Panc1 (cell line): Measurements from ENCODE around the gene IL7R. TPM values are rescaled to one million over a fixed set of nuclear protein-coding genes. Genes with fewer than 3 reads are reported as not detected.
"Not testable (repeated sequence)": the region's sequence is repeated elsewhere in the genome, so short reads cannot be mapped to it uniquely, and the experiment has no call there.

Experiments
- ATAC-seq: fragments of 200-7000 bp; cut with Tn5 transposase; 2 replicates; pipeline ENCODE4 v1.9.1; 2020; ENCODE audit warnings: mild to moderate bottlenecking, moderate library complexity
- BruUV-seq: library from RNA; stranded (reverse); fragments of 400-500 nt; replicated peaks from 2 replicates; lab custom pipeline; 2021; lab: Mats Ljungman, UMichigan
- CTCF ChIA-PET: fragments of 300-600 bp; sonication (Branson Sonifier 250); formaldehyde crosslinking; loops from one replicate; lab custom pipeline; 2022; ENCODE audit warnings: antibody characterized with exemption; lab: Charles Lee
- POLR2A ChIA-PET: fragments of 300-600 bp; sonication (Branson Sonifier 250); formaldehyde crosslinking; loops from one replicate; lab custom pipeline; 2022; ENCODE audit warnings: antibody characterized with exemption; lab: Charles Lee
- DNase-seq: peaks from one replicate; pipeline ENCODE4 v3.0.0-alpha.2; 2010; ENCODE audit warnings: low read depth, low spot score
- H3K27ac ChIP-seq: 2 replicates; pipeline ENCODE4 v1.5.1; 2011; ENCODE audit warnings: mild to moderate bottlenecking, low read length, inconsistent platforms
- H3K27me3 ChIP-seq: fragments of 200-500 bp; sonication (Bioruptor generic); 2 replicates; pipeline ENCODE4 v1.6.0; 2014; ENCODE audit warnings: low read length, inconsistent platforms; ENCODE audit not compliant: control insufficient read depth, insufficient read depth
- H3K36me3 ChIP-seq: fragments of 200-500 bp; sonication (Bioruptor generic); 2 replicates; pipeline ENCODE4 v1.5.1; 2014; ENCODE audit warnings: inconsistent platforms, mild to moderate bottlenecking, low read length, moderate library complexity; ENCODE audit not compliant: control insufficient read depth, insufficient read depth
- H3K4me1 ChIP-seq: 2 replicates; pipeline ENCODE4 v1.5.1; 2011; ENCODE audit warnings: inconsistent platforms, mild to moderate bottlenecking, low read length, moderate library complexity; ENCODE audit not compliant: control insufficient read depth, insufficient read depth
- H3K4me3 ChIP-seq, 2 experiments: 2 replicates each; pipeline ENCODE4 v1.5.1; 2011 to 2012; ENCODE audit warnings: low read depth in 2 of 2, low read length in 2 of 2, mild to moderate bottlenecking in 2 of 2, inconsistent platforms in 1 of 2, moderate library complexity in 1 of 2
- H3K9me3 ChIP-seq: fragments of 200-500 bp; sonication (Bioruptor generic); 2 replicates; pipeline ENCODE4 v1.5.1; 2014; ENCODE audit warnings: low read depth, mild to moderate bottlenecking, inconsistent platforms, low read length, moderate library complexity; ENCODE audit not compliant: control insufficient read depth, insufficient read depth
- POLR2AphosphoS5 ChIP-seq: IDR thresholded peaks from 2 replicates; pipeline ENCODE4 v1.6.1; 2012; ENCODE audit warnings: mild to moderate bottlenecking, low read depth, low read length, moderate library complexity
- SIN3A ChIP-seq: IDR thresholded peaks from 2 replicates; pipeline ENCODE4 v1.6.1; 2012; ENCODE audit warnings: low read depth, mild to moderate bottlenecking, low read length, moderate library complexity, borderline replicate concordance; ENCODE audit not compliant: insufficient read depth
- TCF7L2 ChIP-seq: IDR thresholded peaks from 2 replicates; pipeline ENCODE4 v1.6.1; 2011; ENCODE audit warnings: mild to moderate bottlenecking, low read depth, low read length, inconsistent platforms
- in situ Hi-C: cut with HindIII; loops from 2 replicates; pipeline ENCODE4 v1.10.0; 2016; ENCODE audit warnings: low sequenced_read_pairs, low pct_unique_long_range_greater_than_20kb
- intact Hi-C: fragments of 100-400 bp; cut with micrococcal nuclease; formaldehyde crosslinking; loops from one replicate; pipeline ENCODE4 v1.10.0; 2022; ENCODE audit not compliant: unreplicated experiment
- total RNA-seq: library from RNA; stranded (reverse); gene quantifications from one replicate; pipeline ENCODE4 v1.2.1, GENCODE V29; 2021; ENCODE audit not compliant: unreplicated experiment
- TF ChIP-seq, protein P1 (sequence below): fragments of 450-650 bp; IDR thresholded peaks from 2 replicates; pipeline ENCODE4 v1.5.1; 2017; ENCODE audit warnings: mild to moderate bottlenecking
- TF ChIP-seq, protein P2 (sequence below), 2 experiments: IDR thresholded peaks; 2 replicates each; pipeline ENCODE4 v1.6.1; 2011 to 2012; ENCODE audit warnings: low read depth in 2 of 2, control low read depth in 1 of 2, low read length in 1 of 2, mild to moderate bottlenecking in 1 of 2, moderate library complexity in 1 of 2; ENCODE audit not compliant: insufficient read depth in 1 of 2

The IL7R gene
- total RNA-seq, 1 experiment from 2014 or later, result 0.90 TPM

DNA sequence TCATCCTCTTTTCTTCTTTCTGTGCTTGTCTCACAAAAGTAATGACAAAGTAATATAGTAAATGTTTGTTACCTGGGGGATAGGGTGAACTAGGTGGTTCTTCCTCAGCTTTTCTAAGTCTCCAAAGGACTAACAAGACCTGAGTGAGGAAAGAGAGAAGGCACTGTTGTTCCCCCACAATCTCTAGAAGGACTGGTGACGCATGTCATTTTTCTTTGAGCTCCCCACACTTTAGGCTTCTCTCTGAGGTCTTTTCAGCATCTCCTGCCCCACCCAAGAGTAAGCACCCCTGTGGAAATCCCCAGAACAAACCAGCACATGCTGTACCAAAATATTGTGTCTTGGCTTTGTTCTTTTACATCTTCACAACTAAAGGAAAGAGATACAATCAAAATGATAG lies 2.4 kb upstream of the IL7R start:
- no peak overlapping the region for H3K4me3 ChIP-seq
- TF ChIP-seq, protein P1, sequence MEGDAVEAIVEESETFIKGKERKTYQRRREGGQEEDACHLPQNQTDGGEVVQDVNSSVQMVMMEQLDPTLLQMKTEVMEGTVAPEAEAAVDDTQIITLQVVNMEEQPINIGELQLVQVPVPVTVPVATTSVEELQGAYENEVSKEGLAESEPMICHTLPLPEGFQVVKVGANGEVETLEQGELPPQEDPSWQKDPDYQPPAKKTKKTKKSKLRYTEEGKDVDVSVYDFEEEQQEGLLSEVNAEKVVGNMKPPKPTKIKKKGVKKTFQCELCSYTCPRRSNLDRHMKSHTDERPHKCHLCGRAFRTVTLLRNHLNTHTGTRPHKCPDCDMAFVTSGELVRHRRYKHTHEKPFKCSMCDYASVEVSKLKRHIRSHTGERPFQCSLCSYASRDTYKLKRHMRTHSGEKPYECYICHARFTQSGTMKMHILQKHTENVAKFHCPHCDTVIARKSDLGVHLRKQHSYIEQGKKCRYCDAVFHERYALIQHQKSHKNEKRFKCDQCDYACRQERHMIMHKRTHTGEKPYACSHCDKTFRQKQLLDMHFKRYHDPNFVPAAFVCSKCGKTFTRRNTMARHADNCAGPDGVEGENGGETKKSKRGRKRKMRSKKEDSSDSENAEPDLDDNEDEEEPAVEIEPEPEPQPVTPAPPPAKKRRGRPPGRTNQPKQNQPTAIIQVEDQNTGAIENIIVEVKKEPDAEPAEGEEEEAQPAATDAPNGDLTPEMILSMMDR, result no peak
- TF ChIP-seq POLR2AphosphoS5, result no peak
- TF ChIP-seq TCF7L2, result no peak
- TF ChIP-seq, protein P2, sequence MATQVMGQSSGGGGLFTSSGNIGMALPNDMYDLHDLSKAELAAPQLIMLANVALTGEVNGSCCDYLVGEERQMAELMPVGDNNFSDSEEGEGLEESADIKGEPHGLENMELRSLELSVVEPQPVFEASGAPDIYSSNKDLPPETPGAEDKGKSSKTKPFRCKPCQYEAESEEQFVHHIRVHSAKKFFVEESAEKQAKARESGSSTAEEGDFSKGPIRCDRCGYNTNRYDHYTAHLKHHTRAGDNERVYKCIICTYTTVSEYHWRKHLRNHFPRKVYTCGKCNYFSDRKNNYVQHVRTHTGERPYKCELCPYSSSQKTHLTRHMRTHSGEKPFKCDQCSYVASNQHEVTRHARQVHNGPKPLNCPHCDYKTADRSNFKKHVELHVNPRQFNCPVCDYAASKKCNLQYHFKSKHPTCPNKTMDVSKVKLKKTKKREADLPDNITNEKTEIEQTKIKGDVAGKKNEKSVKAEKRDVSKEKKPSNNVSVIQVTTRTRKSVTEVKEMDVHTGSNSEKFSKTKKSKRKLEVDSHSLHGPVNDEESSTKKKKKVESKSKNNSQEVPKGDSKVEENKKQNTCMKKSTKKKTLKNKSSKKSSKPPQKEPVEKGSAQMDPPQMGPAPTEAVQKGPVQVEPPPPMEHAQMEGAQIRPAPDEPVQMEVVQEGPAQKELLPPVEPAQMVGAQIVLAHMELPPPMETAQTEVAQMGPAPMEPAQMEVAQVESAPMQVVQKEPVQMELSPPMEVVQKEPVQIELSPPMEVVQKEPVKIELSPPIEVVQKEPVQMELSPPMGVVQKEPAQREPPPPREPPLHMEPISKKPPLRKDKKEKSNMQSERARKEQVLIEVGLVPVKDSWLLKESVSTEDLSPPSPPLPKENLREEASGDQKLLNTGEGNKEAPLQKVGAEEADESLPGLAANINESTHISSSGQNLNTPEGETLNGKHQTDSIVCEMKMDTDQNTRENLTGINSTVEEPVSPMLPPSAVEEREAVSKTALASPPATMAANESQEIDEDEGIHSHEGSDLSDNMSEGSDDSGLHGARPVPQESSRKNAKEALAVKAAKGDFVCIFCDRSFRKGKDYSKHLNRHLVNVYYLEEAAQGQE (IDR thresholded peaks at IDR 0.05; ENCODE audit: insufficient read depth in 1 of 2, low read depth in 2 of 2, low read length in 1 of 2), result no peak
- TF ChIP-seq SIN3A, result no peak
- H3K27ac ChIP-seq, result no peak overlapping the region
- BruUV-seq, result no TSS peak
- ATAC-seq, result no peak
- ChIA-PET CTCF (no interaction called here), POLR2A (no interaction called here)
- H3K36me3 ChIP-seq, result no peaks in the 10 kb centered on the region
- intact Hi-C loops, result no loop called here
- H3K4me1 ChIP-seq, result no peaks in the 10 kb centered on the region
- in situ Hi-C loops, result no loop called here
- no peaks in the 10 kb centered on the region for H3K9me3 ChIP-seq
- no peaks in the 10 kb centered on the region for H3K27me3 ChIP-seq
- DNase-seq, result no peak

DNA sequence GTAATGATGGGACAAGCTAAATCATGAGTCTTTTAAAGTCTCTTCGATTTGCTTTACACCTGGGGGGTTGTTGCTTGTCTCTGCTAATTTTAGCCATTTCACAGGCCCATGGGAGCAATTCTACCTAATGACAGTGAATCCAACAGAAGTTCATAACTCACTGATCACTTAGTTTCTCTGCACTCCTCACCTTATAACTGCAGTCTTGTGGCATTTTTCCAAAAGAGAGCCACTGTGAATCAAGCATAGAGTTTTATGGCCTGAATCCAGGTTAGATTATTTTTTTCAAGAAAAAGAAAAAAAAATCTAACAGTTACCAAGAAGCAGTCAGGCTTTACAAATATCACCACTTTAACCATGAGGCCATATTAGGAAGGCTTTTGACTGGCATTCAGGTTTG lies 1.5 kb upstream of the IL7R start:
- H3K4me1 ChIP-seq, result no peaks in the 10 kb centered on the region
- TF ChIP-seq TCF7L2, result no peak
- TF ChIP-seq SIN3A, result no peak
- TF ChIP-seq, protein P1, result no peak
- TF ChIP-seq, protein P2 (IDR thresholded peaks at IDR 0.05; ENCODE audit: insufficient read depth in 1 of 2, low read depth in 2 of 2, low read length in 1 of 2), result no peak
- no peak for TF ChIP-seq POLR2AphosphoS5
- no peaks in the 10 kb centered on the region for H3K27me3 ChIP-seq
- H3K27ac ChIP-seq, result no peak overlapping the region
- DNase-seq (no peak), ATAC-seq (no peak)
- BruUV-seq, result no TSS peak
- H3K4me3 ChIP-seq, result no peak overlapping the region
- in situ Hi-C loops (no loop called here), intact Hi-C loops (no loop called here)
- H3K36me3 ChIP-seq, result no peaks in the 10 kb centered on the region
- no peaks in the 10 kb centered on the region for H3K9me3 ChIP-seq
- POLR2A ChIA-PET, result no interaction called here
- CTCF ChIA-PET, result no interaction called here

DNA sequence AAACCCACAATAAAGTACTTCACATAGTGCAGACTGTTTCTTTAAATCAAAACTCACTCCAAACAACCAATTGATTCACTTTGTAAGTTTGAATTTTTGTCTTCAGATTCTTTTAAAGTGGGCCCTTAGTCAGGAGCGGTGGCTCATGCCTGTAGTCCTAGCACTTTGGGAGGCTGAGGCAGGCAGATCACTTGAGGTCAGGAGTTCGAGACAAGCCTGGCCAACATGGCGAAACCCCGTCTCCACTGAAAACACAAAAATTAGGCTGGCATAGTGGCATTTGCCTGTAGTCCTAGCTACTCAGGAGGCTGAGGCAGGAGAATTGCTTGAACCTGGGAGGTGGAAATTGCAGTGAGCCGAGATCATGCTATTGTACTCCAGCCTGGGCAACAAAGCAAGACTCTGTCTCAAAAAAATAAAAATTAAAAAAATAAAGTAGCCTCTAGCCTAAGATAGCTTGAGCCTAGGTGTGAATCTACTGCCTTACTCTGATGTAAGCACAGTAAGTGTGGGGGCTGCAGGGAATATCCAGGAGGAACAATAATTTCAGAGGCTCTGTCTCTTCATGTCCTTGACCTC lies 416 bp upstream of the IL7R start:
- H3K4me3 ChIP-seq, H3K9me3 ChIP-seq, H3K27ac ChIP-seq, BruUV-seq, intact Hi-C loops, H3K36me3 ChIP-seq, POLR2A ChIA-PET, DNase-seq, in situ Hi-C loops, H3K27me3 ChIP-seq, H3K4me1 ChIP-seq, ATAC-seq, CTCF ChIA-PET: not testable (repeated sequence)
